ENCODE data around the gene PDGFB.

The PDGFB gene

DNA sequence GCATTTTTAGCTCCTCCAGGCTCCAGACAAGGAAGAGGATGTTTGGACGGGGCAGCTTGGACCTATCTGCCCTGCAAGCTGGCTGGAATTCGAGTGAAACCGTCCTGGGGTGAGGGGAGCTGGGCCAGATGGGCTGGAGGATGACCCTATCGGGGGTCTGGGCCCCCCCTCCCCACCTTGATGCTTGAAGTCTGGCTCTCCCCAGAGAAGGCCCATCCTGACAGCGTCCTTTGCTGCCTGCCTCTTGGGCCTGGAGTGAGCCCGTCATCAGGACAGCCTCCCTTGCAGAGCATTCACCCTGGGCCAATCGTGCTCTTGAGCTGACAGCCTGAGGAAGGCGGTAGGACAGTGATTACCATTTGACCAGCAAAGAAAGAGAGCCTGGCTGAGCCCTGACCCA lies 5.3 kb upstream of the PDGFB start:
- no peak overlapping the region for H3K4me3 ChIP-seq (ENCODE audit: low read depth, low read length)
- in situ Hi-C loops (cut with HindIII; ENCODE audit: low sequenced_read_pairs), result no loop called here
- TF ChIP-seq, protein P1, sequence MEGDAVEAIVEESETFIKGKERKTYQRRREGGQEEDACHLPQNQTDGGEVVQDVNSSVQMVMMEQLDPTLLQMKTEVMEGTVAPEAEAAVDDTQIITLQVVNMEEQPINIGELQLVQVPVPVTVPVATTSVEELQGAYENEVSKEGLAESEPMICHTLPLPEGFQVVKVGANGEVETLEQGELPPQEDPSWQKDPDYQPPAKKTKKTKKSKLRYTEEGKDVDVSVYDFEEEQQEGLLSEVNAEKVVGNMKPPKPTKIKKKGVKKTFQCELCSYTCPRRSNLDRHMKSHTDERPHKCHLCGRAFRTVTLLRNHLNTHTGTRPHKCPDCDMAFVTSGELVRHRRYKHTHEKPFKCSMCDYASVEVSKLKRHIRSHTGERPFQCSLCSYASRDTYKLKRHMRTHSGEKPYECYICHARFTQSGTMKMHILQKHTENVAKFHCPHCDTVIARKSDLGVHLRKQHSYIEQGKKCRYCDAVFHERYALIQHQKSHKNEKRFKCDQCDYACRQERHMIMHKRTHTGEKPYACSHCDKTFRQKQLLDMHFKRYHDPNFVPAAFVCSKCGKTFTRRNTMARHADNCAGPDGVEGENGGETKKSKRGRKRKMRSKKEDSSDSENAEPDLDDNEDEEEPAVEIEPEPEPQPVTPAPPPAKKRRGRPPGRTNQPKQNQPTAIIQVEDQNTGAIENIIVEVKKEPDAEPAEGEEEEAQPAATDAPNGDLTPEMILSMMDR (IDR thresholded peaks at IDR 0.05; ENCODE audit: low read depth, low read length, missing control alignments), result no peak
- DNase-seq (ENCODE audit: low read depth), result no peak

DNA sequence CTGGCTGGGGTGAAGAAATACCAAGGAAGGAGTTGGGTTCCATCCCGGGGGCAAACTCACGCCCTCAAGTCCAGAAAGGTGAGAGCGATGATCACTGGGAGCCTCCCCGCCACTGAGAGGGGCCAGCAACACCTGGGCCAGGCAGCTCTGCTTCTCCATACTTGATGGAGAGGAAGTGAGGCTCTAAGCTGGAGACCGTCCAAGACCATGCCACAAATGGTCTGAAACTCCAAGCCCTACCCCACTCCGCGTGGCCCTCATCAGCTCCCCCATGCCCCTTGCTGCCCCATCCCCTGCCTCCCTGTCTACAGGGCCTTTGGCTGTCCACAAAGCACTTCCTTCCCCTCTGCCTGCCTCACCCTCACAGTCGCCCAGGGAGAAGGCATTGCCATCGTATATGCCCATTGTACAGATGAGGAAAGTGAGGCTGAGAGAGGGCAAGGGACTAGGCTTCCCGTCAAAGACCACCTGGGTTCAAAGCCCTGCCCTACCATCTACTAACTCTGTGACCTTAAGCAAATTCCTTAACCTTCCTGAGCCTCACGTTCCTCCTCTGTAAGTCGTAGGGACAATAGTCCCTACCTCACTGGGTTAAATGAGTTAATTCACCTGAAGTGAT lies 4.4 kb upstream of the PDGFB start:
- in situ Hi-C loops (cut with HindIII; ENCODE audit: low sequenced_read_pairs), result no loop called here
- H3K4me3 ChIP-seq (ENCODE audit: low read depth, low read length), result no peak overlapping the region
- DNase-seq (ENCODE audit: low read depth), result no peak
- TF ChIP-seq, protein P1 (IDR thresholded peaks at IDR 0.05; ENCODE audit: low read depth, low read length, missing control alignments), result no peak

DNA sequence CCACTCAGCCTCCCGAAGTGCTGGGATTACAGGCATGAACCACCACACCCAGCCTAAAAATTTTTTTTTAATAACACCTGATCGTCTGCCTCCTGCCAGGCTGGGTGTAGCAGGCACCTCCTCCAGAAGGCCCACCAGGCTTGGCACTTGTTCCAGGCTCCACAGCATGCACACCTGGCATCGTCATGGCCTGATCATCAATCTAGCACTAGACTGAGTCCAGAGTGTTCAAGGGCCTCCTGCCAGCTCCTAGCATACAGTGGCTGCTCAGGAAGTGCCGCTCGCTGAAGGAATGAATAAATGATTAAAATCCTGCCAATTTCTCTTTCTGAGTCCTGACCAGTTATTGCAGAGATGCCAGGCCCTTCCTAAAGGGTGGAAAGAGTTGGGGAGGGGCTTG lies 3.5 kb upstream of the PDGFB start:
- in situ Hi-C loops (cut with HindIII; ENCODE audit: low sequenced_read_pairs), result no loop called here
- TF ChIP-seq, protein P1 (IDR thresholded peaks at IDR 0.05; ENCODE audit: low read depth, low read length, missing control alignments), result no peak
- DNase-seq (ENCODE audit: low read depth), result no peak
- H3K4me3 ChIP-seq (ENCODE audit: low read depth, low read length), result no peak overlapping the region

DNA sequence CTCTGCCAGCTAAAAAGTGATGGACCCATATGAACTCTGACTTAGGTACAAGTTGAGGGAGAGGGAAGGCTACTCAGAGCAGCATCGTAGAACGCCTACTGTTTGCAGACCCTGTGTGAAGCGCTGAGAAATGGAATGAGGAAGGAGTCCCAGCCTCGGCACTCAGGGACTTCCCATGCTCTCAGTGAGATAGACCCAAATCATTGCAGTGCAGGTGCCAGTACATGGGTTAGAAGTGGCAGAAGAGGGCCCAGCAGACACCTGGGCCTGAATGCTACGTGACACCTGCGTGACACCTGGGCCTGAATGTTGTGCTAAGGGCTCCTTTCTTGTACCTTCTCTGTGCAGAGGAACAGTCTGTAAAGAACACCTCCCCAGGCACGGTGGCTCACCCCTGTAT lies 2.6 kb upstream of the PDGFB start:
- TF ChIP-seq, protein P1 (IDR thresholded peaks at IDR 0.05; ENCODE audit: low read depth, low read length, missing control alignments), result no peak
- no peak overlapping the region for H3K4me3 ChIP-seq (ENCODE audit: low read depth, low read length)
- no peak for DNase-seq (ENCODE audit: low read depth)
- in situ Hi-C loops (cut with HindIII; ENCODE audit: low sequenced_read_pairs), result no loop called here

DNA sequence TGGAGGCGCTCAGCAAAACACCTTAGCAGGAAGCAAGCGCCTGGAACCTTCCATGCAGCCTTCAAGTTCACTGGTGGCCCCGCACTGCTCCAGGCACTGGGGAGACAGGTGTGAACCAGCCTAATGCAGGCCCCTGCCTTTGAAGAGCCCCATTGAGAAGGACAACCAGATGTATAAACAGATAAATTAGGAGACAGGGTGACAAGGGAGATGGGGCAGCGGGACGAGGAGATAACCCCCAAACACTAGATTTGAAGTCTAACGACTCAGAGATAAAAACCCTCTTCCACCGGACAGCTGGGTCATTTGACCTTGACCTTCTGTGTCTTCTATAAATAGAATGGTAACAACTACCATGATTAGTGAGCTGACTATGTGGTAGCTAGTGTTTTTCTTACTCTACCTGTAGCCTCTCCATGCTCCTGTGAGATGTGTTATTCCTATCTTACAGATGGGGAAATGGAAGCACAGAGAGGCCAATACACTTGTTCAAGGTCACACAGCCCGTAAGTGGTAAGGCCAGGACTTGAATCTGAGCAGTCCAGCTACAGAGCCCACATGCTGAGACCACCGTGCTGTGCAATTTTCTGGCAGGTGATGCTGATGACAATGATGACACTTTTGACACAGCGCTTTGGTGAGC lies 2.0 kb upstream of the PDGFB start:
- in situ Hi-C loops (cut with HindIII; ENCODE audit: low sequenced_read_pairs), result no loop called here
- no peak overlapping the region for H3K4me3 ChIP-seq (ENCODE audit: low read depth, low read length)

DNA sequence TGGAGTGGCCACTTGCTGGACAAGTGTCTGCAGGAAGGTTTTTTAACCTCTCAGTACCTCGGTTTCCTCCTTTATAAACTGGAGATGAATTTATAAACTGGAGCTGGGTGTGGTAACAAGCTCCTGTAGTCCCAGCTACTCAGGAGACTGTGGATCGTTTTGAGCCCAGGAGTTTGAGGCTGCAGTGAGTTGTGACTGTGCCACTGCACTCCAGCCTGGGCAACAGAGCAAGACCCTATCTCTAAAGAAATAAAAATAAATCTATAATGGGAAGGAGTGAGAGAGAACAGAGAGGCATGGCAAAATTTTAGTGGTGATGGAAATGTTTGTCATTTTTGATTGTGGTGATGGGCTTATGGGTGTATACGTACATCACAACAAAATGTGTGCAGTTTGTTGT lies 1.4 kb upstream of the PDGFB start:
- H3K4me3 ChIP-seq (ENCODE audit: low read depth, low read length), result no peak overlapping the region
- no peak for DNase-seq (ENCODE audit: low read depth)
- in situ Hi-C loops (cut with HindIII; ENCODE audit: low sequenced_read_pairs), result no loop called here
- TF ChIP-seq, protein P1 (IDR thresholded peaks at IDR 0.05; ENCODE audit: low read depth, low read length, missing control alignments), result no peak

More for the DNA sequence above, 2.0 kb upstream of the PDGFB start:
- TF ChIP-seq, protein P1 (IDR thresholded peaks at IDR 0.05; ENCODE audit: low read depth, low read length, missing control alignments), result no peak
- DNase-seq (ENCODE audit: low read depth), result no peak

Data from astrocyte of the cerebellum (primary cell).